ENCODE measurements around the gene AGAP1. TPM values are rescaled to one million over a fixed set of nuclear protein-coding genes. Genes with fewer than 3 reads are reported as not detected.

AGAP1 gene
- polyA plus RNA-seq, 1 donor from 2014 or later, result 17.4 TPM

DNA sequence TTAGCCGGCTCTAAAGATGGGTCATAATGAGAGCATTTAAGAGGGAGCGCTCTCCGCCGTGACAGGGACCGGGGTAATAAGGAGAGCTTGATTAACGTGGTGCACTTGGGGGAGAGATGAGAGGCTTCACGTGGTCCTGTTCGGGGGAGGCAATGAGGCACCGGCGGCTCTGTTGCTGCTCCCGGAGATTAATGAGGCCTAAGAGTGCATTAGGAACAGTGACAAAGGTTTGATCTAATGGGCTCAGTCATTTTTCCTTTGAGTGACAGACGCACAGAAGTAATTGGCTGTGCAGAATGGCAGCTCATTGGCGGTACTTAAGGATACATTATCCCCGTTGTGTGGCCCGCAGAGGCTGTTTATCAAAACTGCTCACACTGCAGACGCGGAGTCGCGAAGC is 423.7 kb downstream of the AGAP1 start:
- Histone ChIP-seq H3K36me3 (ENCODE audit: insufficient read depth, low read length) (no peaks in the 10 kb centered on the region), H3K9me3 (ENCODE audit: low read length) (no peaks in the 10 kb centered on the region), H3K27me3 (ENCODE audit: insufficient read depth, low read depth, low read length) (no peaks in the 10 kb centered on the region), H3K27ac (ENCODE audit: low read length) (peak overlapping the region; percentile 87), H3K9ac (ENCODE audit: low read length) (peak overlapping the region; percentile 50), H2AFZ (ENCODE audit: low read depth, low read length) (no peak overlapping the region), H3K4me3 (ENCODE audit: low read length) (peak overlapping the region; percentile 54), H4K20me1 (ENCODE audit: insufficient read depth) (no peaks in the 10 kb centered on the region), H3K4me2 (ENCODE audit: low read length) (peak overlapping the region; percentile 50), H3K9me2 (ENCODE audit: insufficient read depth, low read length) (no peaks in the 10 kb centered on the region), H3F3A (ENCODE audit: insufficient read depth, low read length, poor library complexity, severe bottlenecking) (peaks cover 4% of the 10 kb centered on the region), H3K79me2 (replicated peaks; ENCODE audit: insufficient read depth, low read length) (no peaks in the 10 kb centered on the region)
- TF ChIP-seq, protein P1, sequence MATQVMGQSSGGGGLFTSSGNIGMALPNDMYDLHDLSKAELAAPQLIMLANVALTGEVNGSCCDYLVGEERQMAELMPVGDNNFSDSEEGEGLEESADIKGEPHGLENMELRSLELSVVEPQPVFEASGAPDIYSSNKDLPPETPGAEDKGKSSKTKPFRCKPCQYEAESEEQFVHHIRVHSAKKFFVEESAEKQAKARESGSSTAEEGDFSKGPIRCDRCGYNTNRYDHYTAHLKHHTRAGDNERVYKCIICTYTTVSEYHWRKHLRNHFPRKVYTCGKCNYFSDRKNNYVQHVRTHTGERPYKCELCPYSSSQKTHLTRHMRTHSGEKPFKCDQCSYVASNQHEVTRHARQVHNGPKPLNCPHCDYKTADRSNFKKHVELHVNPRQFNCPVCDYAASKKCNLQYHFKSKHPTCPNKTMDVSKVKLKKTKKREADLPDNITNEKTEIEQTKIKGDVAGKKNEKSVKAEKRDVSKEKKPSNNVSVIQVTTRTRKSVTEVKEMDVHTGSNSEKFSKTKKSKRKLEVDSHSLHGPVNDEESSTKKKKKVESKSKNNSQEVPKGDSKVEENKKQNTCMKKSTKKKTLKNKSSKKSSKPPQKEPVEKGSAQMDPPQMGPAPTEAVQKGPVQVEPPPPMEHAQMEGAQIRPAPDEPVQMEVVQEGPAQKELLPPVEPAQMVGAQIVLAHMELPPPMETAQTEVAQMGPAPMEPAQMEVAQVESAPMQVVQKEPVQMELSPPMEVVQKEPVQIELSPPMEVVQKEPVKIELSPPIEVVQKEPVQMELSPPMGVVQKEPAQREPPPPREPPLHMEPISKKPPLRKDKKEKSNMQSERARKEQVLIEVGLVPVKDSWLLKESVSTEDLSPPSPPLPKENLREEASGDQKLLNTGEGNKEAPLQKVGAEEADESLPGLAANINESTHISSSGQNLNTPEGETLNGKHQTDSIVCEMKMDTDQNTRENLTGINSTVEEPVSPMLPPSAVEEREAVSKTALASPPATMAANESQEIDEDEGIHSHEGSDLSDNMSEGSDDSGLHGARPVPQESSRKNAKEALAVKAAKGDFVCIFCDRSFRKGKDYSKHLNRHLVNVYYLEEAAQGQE (IDR thresholded peaks at IDR 0.05; ENCODE audit: borderline replicate concordance), result peak; percentile 72
- peak; percentile 98 for TF ChIP-seq POLR2AphosphoS5 (IDR thresholded peaks at IDR 0.05)
- no peak for TF ChIP-seq SMC3 (conservative IDR thresholded peaks at IDR 0.05; ENCODE audit: poor library complexity)
- TF ChIP-seq EP300 (conservative IDR thresholded peaks at IDR 0.05; ENCODE audit: poor library complexity, severe bottlenecking), result peak; percentile 96
- TF ChIP-seq TAF1 (IDR thresholded peaks at IDR 0.05; ENCODE audit: low read depth), result no peak
- no peak for TF ChIP-seq EZH2 (IDR thresholded peaks at IDR 0.05; ENCODE audit: borderline replicate concordance, insufficient read depth, low read length, poor library complexity, severe bottlenecking)
- TF ChIP-seq MXI1 (conservative IDR thresholded peaks at IDR 0.05; ENCODE audit: poor library complexity, severe bottlenecking), result peak; percentile 56

DNA sequence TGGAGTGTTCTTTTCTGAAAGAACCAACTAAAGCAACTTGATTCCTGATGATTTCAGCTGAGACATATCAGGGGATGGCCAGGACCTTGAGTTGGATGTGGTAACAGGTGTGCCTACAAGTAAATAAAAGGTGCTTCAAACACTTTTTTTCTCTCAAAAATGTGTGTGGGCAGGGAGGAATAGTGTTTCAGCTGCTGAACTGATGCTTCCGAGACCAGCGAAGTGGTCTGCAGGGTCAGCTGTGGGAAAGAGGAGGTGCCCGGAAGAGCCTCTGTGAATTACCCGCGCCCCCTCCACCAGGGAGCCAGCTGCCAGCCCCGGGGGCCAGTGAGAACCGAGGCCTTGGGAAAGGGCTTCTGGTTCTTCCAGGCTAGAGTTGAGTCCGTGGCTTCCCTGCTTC is 425.0 kb downstream of the AGAP1 start:
- H3K27me3 ChIP-seq (ENCODE audit: insufficient read depth, low read depth, low read length), result no peaks in the 10 kb centered on the region
- no peak for TF ChIP-seq EP300 (conservative IDR thresholded peaks at IDR 0.05; ENCODE audit: poor library complexity, severe bottlenecking)
- no peak for TF ChIP-seq POLR2AphosphoS5 (IDR thresholded peaks at IDR 0.05)
- no peak for TF ChIP-seq MXI1 (conservative IDR thresholded peaks at IDR 0.05; ENCODE audit: poor library complexity, severe bottlenecking)
- no peak for TF ChIP-seq TAF1 (IDR thresholded peaks at IDR 0.05; ENCODE audit: low read depth)
- no peak for TF ChIP-seq SMC3 (conservative IDR thresholded peaks at IDR 0.05; ENCODE audit: poor library complexity)
- no peak for TF ChIP-seq EZH2 (IDR thresholded peaks at IDR 0.05; ENCODE audit: borderline replicate concordance, insufficient read depth, low read length, poor library complexity, severe bottlenecking)
- TF ChIP-seq, protein P1 (IDR thresholded peaks at IDR 0.05; ENCODE audit: borderline replicate concordance), result no peak
- TF ChIP-seq, protein P2, sequence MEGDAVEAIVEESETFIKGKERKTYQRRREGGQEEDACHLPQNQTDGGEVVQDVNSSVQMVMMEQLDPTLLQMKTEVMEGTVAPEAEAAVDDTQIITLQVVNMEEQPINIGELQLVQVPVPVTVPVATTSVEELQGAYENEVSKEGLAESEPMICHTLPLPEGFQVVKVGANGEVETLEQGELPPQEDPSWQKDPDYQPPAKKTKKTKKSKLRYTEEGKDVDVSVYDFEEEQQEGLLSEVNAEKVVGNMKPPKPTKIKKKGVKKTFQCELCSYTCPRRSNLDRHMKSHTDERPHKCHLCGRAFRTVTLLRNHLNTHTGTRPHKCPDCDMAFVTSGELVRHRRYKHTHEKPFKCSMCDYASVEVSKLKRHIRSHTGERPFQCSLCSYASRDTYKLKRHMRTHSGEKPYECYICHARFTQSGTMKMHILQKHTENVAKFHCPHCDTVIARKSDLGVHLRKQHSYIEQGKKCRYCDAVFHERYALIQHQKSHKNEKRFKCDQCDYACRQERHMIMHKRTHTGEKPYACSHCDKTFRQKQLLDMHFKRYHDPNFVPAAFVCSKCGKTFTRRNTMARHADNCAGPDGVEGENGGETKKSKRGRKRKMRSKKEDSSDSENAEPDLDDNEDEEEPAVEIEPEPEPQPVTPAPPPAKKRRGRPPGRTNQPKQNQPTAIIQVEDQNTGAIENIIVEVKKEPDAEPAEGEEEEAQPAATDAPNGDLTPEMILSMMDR (IDR thresholded peaks at IDR 0.05; ENCODE audit: poor library complexity, severe bottlenecking), result no peak
- no peak for TF ChIP-seq RAD21 (conservative IDR thresholded peaks at IDR 0.05)
- no peaks in the 10 kb centered on the region for H3K9me3 ChIP-seq (ENCODE audit: low read length)
- H3F3A ChIP-seq (ENCODE audit: insufficient read depth, low read length, poor library complexity, severe bottlenecking), result peaks cover 4% of the 10 kb centered on the region
- H3K9ac ChIP-seq (ENCODE audit: low read length), result no peak overlapping the region
- H3K4me2 ChIP-seq (ENCODE audit: low read length), result no peak overlapping the region
- H3K9me2 ChIP-seq (ENCODE audit: insufficient read depth, low read length), result no peaks in the 10 kb centered on the region
- H3K4me3 ChIP-seq (ENCODE audit: low read length), result no peak overlapping the region
- no peak overlapping the region for H2AFZ ChIP-seq (ENCODE audit: low read depth, low read length)
- no peaks in the 10 kb centered on the region for H4K20me1 ChIP-seq (ENCODE audit: insufficient read depth)
- H3K27ac ChIP-seq (ENCODE audit: low read length), result peak overlapping the region; percentile 87
- H3K79me2 ChIP-seq (replicated peaks; ENCODE audit: insufficient read depth, low read length), result no peaks in the 10 kb centered on the region
- H3K36me3 ChIP-seq (ENCODE audit: insufficient read depth, low read length), result no peaks in the 10 kb centered on the region

Measured in neural cell (in vitro differentiated cells).